Activated effector memory CD4-positive, alpha-beta T cell treated with anti-CD3 and anti-CD28 coated beads, Interleukin-2, amount 50 U/mL, for 16 hours (primary cell): ENCODE measurements around the gene SYNE2.

Experiments used
- DNase-seq: peaks from one replicate; pipeline ENCODE4 v3.0.0-alpha.2; 2020

The SYNE2 gene

GRCh38 chr14:64232095-64232838 lies 379.5 kb downstream of the SYNE2 start:
- no peak for DNase-seq

- no peak for DNase-seq
These were observed 380.1 kb downstream of the SYNE2 start for GRCh38 chr14:64232944-64233343.

GRCh38 chr14:64233531-64234190 lies 380.9 kb downstream of the SYNE2 start:
- DNase-seq = no peak

- no peak for DNase-seq
These were observed 382.3 kb downstream of the SYNE2 start for GRCh38 chr14:64234877-64235651.

GRCh38 chr14:64235652-64236640 lies 383.1 kb downstream of the SYNE2 start:
- no peak for DNase-seq

- DNase-seq = no peak
These were observed 385.2 kb downstream of the SYNE2 start for GRCh38 chr14:64238049-64238448.

- no peak for DNase-seq
These were observed 385.8 kb downstream of the SYNE2 start for GRCh38 chr14:64238631-64239030.

GRCh38 chr14:64244279-64244678 lies 391.5 kb downstream of the SYNE2 start:
- DNase-seq = no peak

- DNase-seq = no peak
These were observed 392.7 kb downstream of the SYNE2 start for GRCh38 chr14:64245491-64245890.

GRCh38 chr14:64246688-64247087 lies 393.9 kb downstream of the SYNE2 start:
- DNase-seq = no peak

GRCh38 chr14:64247195-64247594 lies 394.4 kb downstream of the SYNE2 start:
- no peak for DNase-seq

GRCh38 chr14:64248689-64249088 lies 395.9 kb downstream of the SYNE2 start:
- no peak for DNase-seq

- no peak for DNase-seq
These were observed 396.6 kb downstream of the SYNE2 start for GRCh38 chr14:64249363-64249762.

- no peak for DNase-seq
These were observed 400.9 kb downstream of the SYNE2 start for GRCh38 chr14:64253672-64254071.

- DNase-seq = no peak
These were observed 403.0 kb downstream of the SYNE2 start for GRCh38 chr14:64255756-64256155.

- no peak for DNase-seq
These were observed 407.6 kb downstream of the SYNE2 start for GRCh38 chr14:64260418-64260817.

GRCh38 chr14:64265222-64265621 lies 412.4 kb downstream of the SYNE2 start:
- no peak for DNase-seq

GRCh38 chr14:64266239-64266638 lies 413.4 kb downstream of the SYNE2 start:
- DNase-seq = no peak

GRCh38 chr14:64272019-64272418 lies 419.2 kb downstream of the SYNE2 start:
- no peak for DNase-seq
